Thymus (tissue), 11 donors: ENCODE measurements around the gene GPRC5C. TPM values are rescaled to one million over a fixed set of nuclear protein-coding genes. Genes with fewer than 3 reads are reported as not detected.

Experiments
- DNase-seq, 9 donors: peaks; one replicate each; pipeline ENCODE4 v3.0.0-alpha.2; 2013; ENCODE audit warnings: low spot score in 9 of 9, low read depth in 6 of 9, missing footprints in 1 of 9
- H3K27ac ChIP-seq, 2 donors: one replicate each; pipeline ENCODE4 v1.5.1; 2013; ENCODE audit warnings: control low read depth in 1 of 2, low read depth in 1 of 2, low read length in 1 of 2, mild to moderate bottlenecking in 1 of 2, moderate library complexity in 1 of 2
- H3K27me3 ChIP-seq, 2 donors: one replicate each; pipeline ENCODE4 v1.5.1; 2013; ENCODE audit warnings: low read length in 1 of 2; ENCODE audit not compliant: control insufficient read depth in 2 of 2, insufficient read depth in 1 of 2
- H3K36me3 ChIP-seq, 2 donors: one replicate each; pipeline ENCODE4 v1.5.1; 2013; ENCODE audit warnings: low read length in 1 of 2, mild to moderate bottlenecking in 1 of 2, moderate library complexity in 1 of 2; ENCODE audit not compliant: control insufficient read depth in 2 of 2, insufficient read depth in 2 of 2
- H3K4me1 ChIP-seq, 2 donors: one replicate each; pipeline ENCODE4 v1.5.1; 2013; ENCODE audit warnings: low read length in 2 of 2; ENCODE audit not compliant: control insufficient read depth in 2 of 2, insufficient read depth in 2 of 2
- H3K4me3 ChIP-seq, 2 donors: one replicate each; pipeline ENCODE4 v1.5.1; 2013; ENCODE audit warnings: low read length in 2 of 2, control low read depth in 1 of 2, mild to moderate bottlenecking in 1 of 2
- H3K9me3 ChIP-seq, 2 donors: one replicate each; pipeline ENCODE4 v1.5.1; 2013; ENCODE audit warnings: low read length in 1 of 2, mild to moderate bottlenecking in 1 of 2; ENCODE audit not compliant: control insufficient read depth in 2 of 2, insufficient read depth in 1 of 2
- WGBS: extraction: QIAGEN DNeasy Blood & Tissue Kit; methylation state at CpG from one replicate; pipeline ENCODE4 v1.1.7; 2013; 5-methylcytosine and 5-hydroxymethylcytosine counted together
- polyA plus RNA-seq: library from polyadenylated mRNA; stranded (reverse); fragments of 200-250 nt; gene quantifications from one replicate; pipeline ENCODE4 v1.2.3, GENCODE V29; 2013
- total RNA-seq: library from RNA; stranded (reverse); fragments of 120-200 nt; gene quantifications from one replicate; pipeline ENCODE4 v1.2.4, GENCODE V29; 2013
- donor health status: healthy.

Gene GPRC5C
- total and polyA plus RNA-seq, 2 donors: 11.5 to 14.3 TPM

DNA sequence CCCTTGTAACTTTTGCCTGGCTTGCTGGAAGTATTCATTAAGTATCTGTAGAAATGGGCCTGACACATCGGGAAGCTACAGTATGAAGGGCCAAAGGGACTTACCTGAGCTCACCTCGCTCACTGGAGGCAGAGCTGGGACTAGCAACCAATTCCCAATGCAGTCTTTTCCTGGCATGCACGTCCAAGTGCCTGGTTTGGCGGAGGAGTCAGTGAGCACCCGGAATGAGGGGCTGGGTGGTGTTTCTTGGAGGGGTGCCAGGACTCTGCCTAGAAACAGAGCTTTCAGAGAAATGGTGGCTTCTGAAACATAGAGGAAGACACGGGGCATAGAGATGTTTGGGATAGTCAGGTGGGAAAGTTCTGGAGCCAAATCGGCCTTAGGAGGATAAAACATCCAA, 18.4 kb upstream of the GPRC5C start:
- WGBS: 96% methylated on average over 7 of the region's 7 CpGs
- Histone ChIP-seq H3K27me3 (no peaks in the 10 kb centered on the region), H3K36me3 (no peaks in the 10 kb centered on the region), H3K9me3 (peaks cover 0 to 4% of the 10 kb centered on the region in 2 donors), H3K27ac (no peak overlapping the region), H3K4me1 (peaks cover 0 to 16% of the 10 kb centered on the region in 2 donors), H3K4me3 (no peak overlapping the region)
- no peak for DNase-seq

DNA sequence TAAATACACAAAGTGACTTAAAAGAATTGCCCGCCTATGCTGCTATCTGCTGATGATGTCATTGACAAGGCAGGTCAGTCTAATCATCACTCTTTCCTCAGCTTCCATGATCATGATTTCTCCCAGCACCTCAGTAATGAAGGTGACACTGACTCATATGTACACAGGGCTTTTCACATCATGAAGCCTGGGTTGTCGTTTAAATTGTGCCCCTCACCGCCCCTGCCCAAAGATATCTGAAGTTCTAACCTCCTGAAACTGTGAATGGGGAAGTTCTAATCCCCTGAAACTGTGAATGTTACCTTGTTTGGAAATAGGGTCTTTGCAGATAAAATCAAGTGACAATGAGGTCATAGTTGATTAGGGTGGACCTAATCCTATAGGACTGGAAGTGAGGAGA, 17.4 kb upstream of the GPRC5C start:
- no peak overlapping the region for H3K27ac ChIP-seq
- no peaks in the 10 kb centered on the region for H3K27me3 ChIP-seq
- peaks cover 0 to 21% of the 10 kb centered on the region in 2 donors for H3K4me1 ChIP-seq
- no peak for DNase-seq
- H3K9me3 ChIP-seq: peaks cover 0 to 4% of the 10 kb centered on the region in 2 donors
- H3K4me3 ChIP-seq: no peak overlapping the region
- no peaks in the 10 kb centered on the region for H3K36me3 ChIP-seq
- 89% methylated on average over 3 of the region's 3 CpGs for WGBS

DNA sequence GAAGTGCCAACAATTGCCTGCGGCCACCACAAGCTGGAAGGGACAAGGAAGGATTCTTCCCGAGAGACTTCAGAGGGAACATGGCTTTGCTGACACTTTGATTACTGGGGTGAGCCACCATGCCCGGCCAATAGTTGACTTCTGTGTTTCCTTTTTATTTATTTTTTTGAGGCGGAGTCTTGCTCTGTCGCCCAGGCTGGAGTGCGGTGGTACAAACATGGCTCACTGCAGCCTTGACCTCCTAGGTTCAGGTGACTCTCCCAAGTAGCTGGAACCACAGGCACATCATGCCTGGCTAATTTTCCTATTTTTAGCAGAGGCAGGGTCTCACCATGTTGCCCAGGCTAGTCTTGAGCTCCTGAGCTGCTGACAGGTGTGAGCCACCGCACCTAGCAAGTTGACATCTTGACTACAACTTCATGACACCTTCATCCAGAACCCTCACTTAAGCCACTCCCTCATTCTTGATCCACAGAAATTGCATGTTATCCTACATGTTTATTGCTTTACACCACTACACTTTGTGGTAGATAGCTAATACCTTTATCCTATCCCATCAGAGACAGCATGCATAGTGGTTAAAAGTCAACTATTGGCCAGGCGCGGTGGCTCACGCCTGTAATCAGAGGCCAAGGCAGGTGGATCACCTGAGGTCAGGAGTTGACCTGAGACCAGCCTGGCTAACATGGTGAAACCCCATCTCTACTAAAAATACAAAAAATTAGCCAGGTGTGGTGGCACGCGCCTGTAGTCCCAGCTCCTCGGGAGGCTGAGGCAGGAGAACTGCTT, 16.1 kb upstream of the GPRC5C start:
- Histone ChIP-seq H3K27me3 (no peaks in the 10 kb centered on the region), H3K36me3 (no peaks in the 10 kb centered on the region), H3K4me1 (peaks cover 0 to 11% of the 10 kb centered on the region in 2 donors), H3K9me3 (peaks cover 0 to 2% of the 10 kb centered on the region in 2 donors), H3K4me3 (no peak overlapping the region), H3K27ac (no peak overlapping the region)
- DNase-seq: no peak
- WGBS: 97% methylated on average over 13 of the region's 13 CpGs

DNA sequence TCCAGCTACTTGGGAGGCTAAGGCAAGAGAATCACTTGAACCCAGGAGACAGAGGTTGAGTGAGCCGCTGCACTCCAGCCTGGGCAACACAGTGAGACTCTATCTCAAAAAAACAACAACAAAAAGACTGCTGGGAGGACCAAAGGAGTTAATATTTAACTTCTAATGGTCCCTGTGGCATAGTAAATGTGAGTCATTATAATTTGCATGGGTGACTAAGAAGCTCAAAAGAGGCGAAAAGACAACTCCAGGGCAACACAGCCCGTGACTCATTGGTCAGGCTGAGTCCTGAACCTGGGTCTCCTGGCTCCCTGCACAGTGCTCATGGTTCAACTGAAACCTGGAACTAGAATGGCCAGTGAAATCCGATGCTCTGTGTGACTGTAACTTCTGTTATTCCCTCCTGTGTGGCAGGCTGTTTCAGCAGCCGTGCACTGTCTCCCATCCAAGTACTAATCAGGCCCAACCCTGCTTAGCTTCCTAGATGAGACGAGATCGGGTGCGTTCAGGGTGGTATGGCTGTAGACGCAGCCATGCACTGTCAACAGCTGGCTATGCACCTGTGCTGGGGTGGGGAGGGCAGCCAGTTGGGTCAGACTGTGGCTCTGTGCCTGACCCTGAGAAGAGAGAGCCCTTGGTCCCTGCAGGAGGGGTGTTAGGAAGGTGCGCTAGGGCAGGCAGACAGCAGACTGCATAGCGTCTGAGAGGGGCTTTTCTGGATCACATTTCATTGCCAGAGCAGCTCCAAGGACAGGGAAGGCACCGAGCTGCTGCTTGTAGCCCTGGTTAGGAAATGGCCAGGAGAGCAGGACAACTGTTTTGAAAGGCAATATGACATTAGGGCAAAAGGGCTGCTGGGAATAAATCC, 14.5 kb upstream of the GPRC5C start:
- no peaks in the 10 kb centered on the region for H3K36me3 ChIP-seq
- no peaks in the 10 kb centered on the region for H3K27me3 ChIP-seq
- H3K4me1 ChIP-seq: peaks cover 0 to 11% of the 10 kb centered on the region in 2 donors
- no peak for DNase-seq
- no peak overlapping the region for H3K4me3 ChIP-seq
- no peak overlapping the region for H3K27ac ChIP-seq
- 89% methylated on average over 12 of the region's 12 CpGs for WGBS
- H3K9me3 ChIP-seq: no peaks in the 10 kb centered on the region

DNA sequence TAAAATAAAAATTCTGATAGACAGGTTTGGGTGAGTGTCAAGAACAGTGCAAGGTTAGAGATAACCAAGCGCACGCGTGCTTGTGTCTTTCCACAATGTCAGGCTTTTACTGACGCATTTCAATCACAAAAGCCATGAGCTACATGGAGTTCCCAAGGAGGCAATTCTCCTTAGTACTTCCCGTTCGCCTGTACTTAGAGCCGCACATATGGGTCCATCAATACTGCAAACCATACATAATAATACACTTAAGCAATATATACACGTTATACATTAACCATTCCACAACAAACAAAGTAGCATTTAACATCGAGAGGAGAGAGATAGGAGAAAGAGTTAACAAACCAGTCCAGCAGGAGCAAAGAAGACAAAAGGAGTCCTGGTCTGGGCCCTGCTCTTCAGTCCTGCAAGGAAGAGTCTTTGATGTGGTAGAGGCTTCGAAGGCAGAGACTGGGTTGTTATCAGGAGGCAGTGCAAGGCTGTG, 11.9 kb upstream of the GPRC5C start:
- no peak overlapping the region for H3K4me3 ChIP-seq
- no peak for DNase-seq
- H3K9me3 ChIP-seq: no peaks in the 10 kb centered on the region
- H3K27me3 ChIP-seq: peaks cover 0 to 4% of the 10 kb centered on the region in 2 donors
- H3K4me1 ChIP-seq: peaks cover 0 to 11% of the 10 kb centered on the region in 2 donors
- no peak overlapping the region for H3K27ac ChIP-seq
- 91% methylated on average over 10 of the region's 10 CpGs for WGBS
- no peaks in the 10 kb centered on the region for H3K36me3 ChIP-seq

GRCh38 chr17:74424117-74424516, 7.8 kb upstream of the GPRC5C start:
- 96% methylated on average over 7 of the region's 7 CpGs for WGBS

GRCh38 chr17:74424657-74425056, 7.2 kb upstream of the GPRC5C start:
- H3K9me3 ChIP-seq: peaks cover 0 to 2% of the 10 kb centered on the region in 2 donors
- H3K27me3 ChIP-seq: peaks cover 6 to 36% of the 10 kb centered on the region in 2 donors
- no peaks in the 10 kb centered on the region for H3K36me3 ChIP-seq
- no peak overlapping the region for H3K4me3 ChIP-seq
- no peak for DNase-seq
- H3K27ac ChIP-seq: no peak overlapping the region
- 94% methylated on average over 14 of the region's 14 CpGs for WGBS
- peaks cover 0 to 14% of the 10 kb centered on the region in 2 donors for H3K4me1 ChIP-seq

More at GRCh38 chr17:74424117-74424516, 7.8 kb upstream of the GPRC5C start:
- Histone ChIP-seq H3K27ac (no peak overlapping the region), H3K4me3 (no peak overlapping the region), H3K4me1 (peaks cover 0 to 14% of the 10 kb centered on the region in 2 donors), H3K9me3 (no peaks in the 10 kb centered on the region), H3K36me3 (no peaks in the 10 kb centered on the region), H3K27me3 (peaks cover 3 to 31% of the 10 kb centered on the region in 2 donors)
- DNase-seq: no peak

DNA sequence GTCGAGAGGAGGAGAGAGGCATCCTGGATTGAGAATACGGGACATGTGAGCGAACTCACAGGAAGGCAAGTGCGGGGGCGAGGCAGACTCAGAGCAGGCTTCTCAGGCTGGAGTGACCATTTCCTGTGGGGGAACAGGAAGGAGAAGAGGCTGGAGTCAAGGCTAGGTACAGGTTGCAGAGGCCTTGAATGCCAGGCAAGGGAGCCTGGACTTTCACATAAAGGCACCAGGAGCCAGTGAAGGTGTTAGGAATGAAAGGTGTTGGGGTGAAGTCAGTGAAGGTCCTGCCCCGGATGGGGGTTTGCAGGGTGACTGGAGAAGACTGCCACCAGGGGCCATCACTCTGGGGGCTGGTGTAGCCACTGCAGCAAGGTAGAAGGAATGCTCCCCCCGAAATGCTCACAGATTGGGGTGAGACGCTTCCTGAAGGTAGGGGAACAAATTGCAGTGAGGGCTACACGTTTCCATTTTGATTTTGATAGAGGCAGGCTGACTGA, 5.3 kb upstream of the GPRC5C start:
- WGBS: 95% methylated on average over 9 of the region's 9 CpGs

More for the DNA sequence above, 5.3 kb upstream of the GPRC5C start:
- peaks cover 0 to 7% of the 10 kb centered on the region in 2 donors for H3K9me3 ChIP-seq
- H3K4me3 ChIP-seq: no peak overlapping the region
- DNase-seq: no peak
- H3K36me3 ChIP-seq: no peaks in the 10 kb centered on the region
- H3K27me3 ChIP-seq: peaks cover 26 to 56% of the 10 kb centered on the region in 2 donors
- peaks cover 7 to 31% of the 10 kb centered on the region in 2 donors for H3K4me1 ChIP-seq
- peak overlapping the region in 1 of 2 donors; percentile 36 for H3K27ac ChIP-seq
